Fibroblast of skin of left biceps (primary cell): ENCODE data around the gene ZFPM1.
"Not testable (repeated sequence)": the region's sequence is repeated elsewhere in the genome, so short reads cannot be mapped to it uniquely, and the experiment has no call there.

ENCODE experiments used
- DNase-seq, 2 experiments: peaks; one replicate each; pipeline ENCODE4 v3.0.0-alpha.2; 2013; ENCODE audit warnings: low read depth in 2 of 2

ZFPM1 gene

GRCh38 chr16:88478889-88479792 lies 26.1 kb downstream of the ZFPM1 start:
- DNase-seq: no peak

GRCh38 chr16:88479793-88480760 lies 27.0 kb downstream of the ZFPM1 start:
- no peak for DNase-seq

DNA sequence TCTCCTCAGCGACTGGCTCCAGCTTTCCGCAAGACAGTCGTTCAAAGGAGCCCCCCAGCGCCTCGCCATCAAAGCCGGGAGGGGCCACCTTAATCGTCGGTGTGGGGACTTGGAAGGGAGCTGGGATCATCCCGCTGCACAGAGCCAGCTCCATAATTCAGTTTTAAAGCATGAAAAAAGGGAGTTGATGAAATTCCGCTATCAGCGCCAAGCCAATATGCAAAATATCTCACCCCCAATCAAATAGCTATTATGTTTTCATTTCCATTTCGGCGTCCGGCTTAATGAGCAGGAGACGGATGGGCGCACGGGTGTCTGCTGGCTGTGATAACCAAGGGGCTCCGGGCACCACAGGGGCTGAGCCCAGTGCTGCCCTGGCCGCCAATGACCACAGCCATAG lies 27.7 kb downstream of the ZFPM1 start:
- no peak for DNase-seq

DNA sequence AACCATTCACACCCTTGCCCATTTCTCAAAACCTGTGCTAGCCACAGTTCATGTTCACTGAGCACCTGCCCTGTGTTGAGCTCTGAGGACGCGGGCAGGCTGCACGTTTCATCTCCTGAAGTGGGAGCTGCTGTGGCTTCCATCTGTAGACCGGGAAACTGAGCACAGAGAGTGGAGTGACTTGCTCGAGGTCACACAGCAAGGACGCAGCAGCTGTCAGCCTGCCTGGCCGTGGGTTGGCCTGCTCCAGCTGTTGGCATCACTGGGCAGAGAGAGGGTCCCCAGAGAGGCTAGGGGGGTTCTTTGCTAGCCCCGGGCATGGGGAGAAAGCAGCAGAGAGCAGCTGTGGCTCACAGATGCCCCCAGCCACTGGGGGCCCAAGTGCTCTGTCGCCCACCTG lies 28.8 kb downstream of the ZFPM1 start:
- DNase-seq: no peak

DNA sequence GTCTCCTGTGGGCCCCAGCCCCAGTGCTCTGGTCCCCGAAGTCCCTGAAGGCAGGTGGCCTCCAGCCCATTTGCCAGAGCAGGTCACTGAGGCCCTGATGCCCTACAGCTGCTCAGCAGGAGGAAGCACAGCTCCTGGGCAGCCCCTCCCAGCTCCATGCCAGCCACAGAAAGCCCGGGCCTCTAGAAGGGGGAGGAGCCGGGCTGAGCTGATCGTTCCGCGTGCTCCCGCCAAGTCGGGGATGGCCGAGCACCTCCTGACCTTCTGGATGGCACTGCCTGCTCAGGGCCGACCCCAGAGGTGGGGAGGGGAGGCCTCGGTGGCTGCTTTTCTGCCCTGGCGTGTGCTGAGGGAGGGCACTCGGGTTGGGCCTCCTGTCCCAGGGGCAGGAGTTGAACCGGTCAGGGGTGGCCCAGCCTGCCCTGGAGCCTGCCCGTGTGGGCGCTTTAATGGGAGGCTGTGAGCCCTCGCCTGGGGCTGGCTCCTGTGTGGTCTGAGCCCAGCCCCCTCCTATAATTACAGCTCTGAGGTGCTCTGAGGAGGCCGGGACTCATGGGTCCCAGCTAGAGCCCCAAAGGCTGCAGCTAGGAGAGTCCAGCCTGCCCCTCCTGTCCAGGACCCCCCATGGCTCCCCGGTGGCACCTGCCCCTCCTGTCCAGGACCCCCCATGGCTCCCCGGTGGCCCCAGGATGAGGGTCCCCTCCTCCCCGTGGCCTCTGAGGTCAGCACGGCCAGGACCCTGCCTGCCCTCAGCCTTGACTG lies 29.7 kb downstream of the ZFPM1 start:
- DNase-seq: no peak

DNA sequence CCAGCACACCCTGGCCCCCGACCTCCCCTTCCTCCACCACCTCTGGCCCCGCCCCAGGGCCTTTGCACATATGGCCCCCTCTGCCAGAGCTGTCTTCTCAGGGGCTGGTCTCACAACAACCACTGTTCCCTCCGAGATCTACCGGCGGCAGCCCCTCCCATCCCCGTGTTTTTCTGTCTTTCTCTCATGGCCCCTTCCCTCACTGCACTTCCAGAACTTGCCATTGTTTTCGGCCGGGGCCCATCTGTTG lies 30.2 kb downstream of the ZFPM1 start:
- no peak for DNase-seq

- DNase-seq: no peak
Observed at GRCh38 chr16:88484505-88485365, 31.7 kb downstream of the ZFPM1 start.

DNA sequence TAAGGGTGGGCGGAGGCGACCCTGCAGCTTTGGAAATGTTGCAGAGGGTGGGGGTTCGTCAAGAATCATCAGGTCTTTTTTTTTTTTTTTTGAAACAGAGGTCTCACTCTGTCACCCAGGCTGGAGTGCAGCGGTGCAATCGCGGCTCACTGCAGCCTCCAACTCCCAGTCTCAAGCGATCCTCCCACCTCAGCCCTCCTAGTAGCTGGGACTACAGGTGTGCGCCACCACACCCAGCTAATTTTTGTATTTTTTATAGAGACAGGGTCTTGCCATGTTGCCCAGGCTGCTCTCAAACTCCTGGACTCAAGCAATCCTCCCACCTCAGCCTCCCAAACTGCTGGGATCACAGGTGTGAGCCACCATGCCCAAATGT lies 32.3 kb downstream of the ZFPM1 start:
- DNase-seq: not testable (repeated sequence)

DNA sequence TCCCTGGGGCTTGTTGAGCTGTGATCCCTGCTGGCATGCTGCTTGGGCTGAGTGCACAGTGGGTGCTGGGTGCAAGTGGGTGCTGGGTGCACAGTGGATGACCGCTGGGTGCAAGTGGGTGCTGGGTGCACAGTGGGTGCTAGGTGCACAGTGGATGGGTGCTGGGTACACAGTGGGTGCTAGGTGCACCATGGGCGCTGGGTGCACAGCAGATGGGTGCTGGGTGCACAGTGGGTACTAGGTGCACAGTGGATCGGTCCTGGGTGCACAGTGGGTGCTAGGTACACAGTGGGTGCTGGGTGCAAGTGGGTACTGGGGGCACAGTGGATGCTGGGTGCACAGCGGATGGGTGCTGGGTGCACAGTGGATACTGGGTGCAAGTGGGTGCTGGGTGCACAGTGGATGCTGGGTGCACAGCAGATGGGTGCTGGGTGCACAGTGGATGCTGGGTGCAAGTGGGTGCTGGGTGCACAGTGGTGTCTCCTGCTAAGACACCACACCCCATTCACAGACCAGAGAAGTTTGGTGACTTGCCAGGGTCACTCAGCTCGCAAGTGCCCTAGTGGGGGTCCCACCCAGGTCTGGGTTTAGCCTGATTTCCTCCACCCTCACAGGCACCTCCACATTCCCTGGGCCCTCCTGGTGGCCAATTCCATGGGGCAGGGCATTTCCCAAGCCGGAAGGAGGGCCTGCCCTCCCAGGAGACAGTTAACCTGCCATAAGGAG lies 33.5 kb downstream of the ZFPM1 start:
- no peak for DNase-seq

DNA sequence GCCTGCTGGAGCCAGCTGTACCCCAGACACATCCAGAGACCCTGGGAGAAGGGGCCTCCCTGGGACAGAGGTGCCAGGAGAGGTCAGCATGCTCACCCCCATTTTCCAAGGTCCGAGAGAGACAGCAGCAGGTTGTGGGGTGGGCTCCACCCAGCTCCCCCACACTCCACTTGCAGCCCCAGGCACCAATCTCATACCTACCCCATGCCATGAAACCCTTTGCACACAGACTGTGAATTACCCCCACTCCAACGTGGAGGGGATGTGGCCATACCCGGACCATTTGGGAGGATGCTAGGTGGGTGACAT lies 34.0 kb downstream of the ZFPM1 start:
- no peak for DNase-seq

DNA sequence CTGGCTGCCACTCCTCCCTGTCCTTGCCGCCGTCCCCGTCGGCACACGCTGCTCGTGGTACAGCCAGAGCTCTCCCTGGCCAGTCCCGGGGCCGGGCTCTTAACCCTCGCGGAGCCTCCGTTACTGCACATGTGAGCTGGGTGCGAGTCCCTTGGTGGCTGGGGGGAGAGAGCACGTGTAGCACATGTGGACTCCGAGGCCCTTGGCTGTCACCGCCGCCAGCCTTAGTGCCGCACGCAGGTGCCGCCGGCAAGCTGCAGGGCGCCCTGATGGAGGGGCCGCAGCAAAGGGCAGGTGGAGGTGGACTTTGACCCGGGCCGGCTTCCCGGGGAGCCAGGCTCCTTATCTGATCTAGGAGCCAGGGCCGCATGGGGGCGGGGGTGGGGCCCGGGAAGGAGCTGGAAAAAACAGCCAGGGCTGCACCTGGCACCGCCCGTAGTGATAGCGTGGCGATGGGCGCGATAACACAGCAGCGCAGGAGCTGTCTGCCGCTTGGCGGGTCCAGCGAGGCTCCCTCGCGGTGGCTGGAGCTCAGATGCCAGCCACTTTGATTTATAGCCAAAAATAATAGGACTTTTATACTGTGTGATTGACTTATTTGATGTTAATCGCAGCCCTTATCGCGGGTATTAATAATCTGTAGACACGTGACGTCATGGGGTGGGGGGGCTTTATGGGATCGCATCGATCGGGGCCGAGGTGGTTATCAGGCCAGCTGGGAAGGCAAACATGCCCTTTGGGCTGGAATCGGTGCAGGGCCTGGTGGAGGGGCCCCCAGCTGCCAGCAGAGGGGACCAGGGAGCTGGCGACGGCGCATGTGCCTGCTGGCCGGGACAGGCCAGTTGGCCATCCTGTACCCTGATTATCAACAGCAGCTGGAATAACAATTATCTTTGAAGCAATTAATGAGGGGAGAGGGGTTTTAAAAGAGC lies 35.1 kb downstream of the ZFPM1 start:
- DNase-seq: no peak

GRCh38 chr16:88489163-88489741 lies 36.2 kb downstream of the ZFPM1 start:
- DNase-seq: no peak

GRCh38 chr16:88491001-88491559 lies 38.0 kb downstream of the ZFPM1 start:
- DNase-seq: no peak

GRCh38 chr16:88491560-88492310 lies 38.7 kb downstream of the ZFPM1 start:
- DNase-seq: no peak

GRCh38 chr16:88493879-88494278 lies 40.8 kb downstream of the ZFPM1 start:
- DNase-seq: no peak

DNA sequence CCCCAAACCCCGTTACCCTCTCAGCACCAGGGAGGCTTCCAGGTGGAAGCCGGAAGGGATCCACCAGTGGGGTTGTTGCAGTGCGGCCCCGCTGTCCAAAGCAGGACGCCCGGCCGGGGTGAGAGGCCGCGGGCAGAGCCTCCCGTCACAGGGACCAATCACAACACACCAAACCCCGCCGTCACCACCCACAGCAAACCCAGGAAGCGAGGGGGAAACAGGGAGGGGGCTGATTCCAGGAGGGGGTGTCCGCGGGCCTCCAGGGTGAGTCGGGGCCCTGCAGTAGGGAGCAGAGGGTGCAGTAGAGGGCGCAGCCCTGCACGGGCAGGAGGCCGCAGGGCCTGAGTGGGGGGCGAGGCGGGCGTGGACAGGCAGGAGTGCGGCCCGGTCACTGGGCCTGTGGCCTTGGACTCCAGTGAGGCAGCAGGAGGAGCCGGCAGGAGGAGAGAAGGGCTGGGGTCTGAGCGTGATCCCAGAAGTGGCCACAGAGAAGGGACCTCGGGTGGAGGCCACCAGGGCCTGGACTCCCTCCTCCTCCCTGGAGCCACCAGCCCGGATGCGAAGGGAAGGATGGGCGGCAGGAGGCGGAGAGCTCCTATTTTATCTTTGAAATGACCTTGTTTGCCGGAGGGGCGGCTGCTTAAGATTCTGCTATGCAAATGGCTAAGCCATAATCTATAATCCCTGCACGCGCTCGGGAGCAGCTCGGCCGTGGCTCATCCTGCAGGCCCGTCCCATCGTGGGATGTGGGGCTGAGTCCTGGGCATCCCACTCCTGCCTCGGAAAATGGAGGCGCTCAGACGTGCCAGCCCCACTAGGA lies 41.5 kb downstream of the ZFPM1 start:
- no peak for DNase-seq

DNA sequence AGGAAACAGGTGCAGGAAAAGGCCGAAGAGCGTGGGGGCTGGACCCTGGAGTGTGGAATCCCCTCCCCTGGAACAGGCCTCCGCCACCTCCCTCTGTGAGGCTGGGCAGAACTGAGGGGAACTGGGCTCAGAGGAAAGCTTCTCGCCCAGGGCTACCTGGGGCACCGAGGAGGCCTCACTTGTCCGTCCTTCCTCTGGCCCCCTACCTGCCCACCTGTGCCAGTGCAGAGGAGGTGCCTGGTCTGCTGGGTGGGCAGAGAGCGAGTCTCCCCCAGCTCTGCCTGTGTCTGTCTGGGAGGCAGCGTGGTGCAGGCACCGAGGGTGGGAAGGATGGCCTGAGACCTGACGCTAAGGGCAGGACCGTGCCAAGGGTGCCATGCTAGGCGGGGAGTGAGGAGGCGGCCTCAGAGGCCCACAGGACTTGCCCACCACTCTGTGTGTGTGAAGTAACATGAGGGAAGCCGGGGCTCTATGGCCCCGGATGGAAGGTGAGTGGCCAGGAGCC lies 42.2 kb downstream of the ZFPM1 start:
- DNase-seq: no peak
